HEK293 (cell line): Measurements from ENCODE around the gene GPATCH2.

Source experiments
- CTCF ChIA-PET: fragments of 350-600 bp; formaldehyde crosslinking; extraction: SDS; loops from one replicate; lab custom pipeline; 2021; ENCODE audit warnings: antibody characterized with exemption; lab: Yijun Ruan, JAX
- POLR2A ChIA-PET: fragments of 300-600 bp; formaldehyde crosslinking; extraction: SDS; loops from one replicate; lab custom pipeline; 2020; ENCODE audit warnings: antibody characterized with exemption, inconsistent platforms; lab: Yijun Ruan, JAX
- H3K27ac ChIP-seq: fragments of 200-500 bp; sonication (Bioruptor generic); 2 replicates; pipeline ENCODE4 v1.5.1; 2014; ENCODE audit warnings: low read depth, low read length, control low read depth, inconsistent platforms; ENCODE audit errors: extremely low read depth
- H3K36me3 ChIP-seq, 2 experiments: fragments of 200-500 bp in 1 of 2; sonication (Bioruptor generic) in 1 of 2; 1 replicate in 1 of 2; 2 replicates in 1 of 2; pipeline ENCODE4 v1.5.1; 2014 to 2017; ENCODE audit warnings: inconsistent platforms in 2 of 2, low read length in 2 of 2; ENCODE audit not compliant: control insufficient read depth in 2 of 2, insufficient read depth in 1 of 2
- H3K4me1 ChIP-seq: fragments of 200-500 bp; sonication (Bioruptor generic); 2 replicates; pipeline ENCODE4 v1.5.1; 2014; ENCODE audit warnings: mild to moderate bottlenecking, low read length, inconsistent platforms; ENCODE audit not compliant: control insufficient read depth, insufficient read depth
- H3K4me3 ChIP-seq: 2 replicates; pipeline ENCODE4 v1.5.1; 2011; ENCODE audit warnings: low read depth, mild to moderate bottlenecking, control low read depth, low read length, moderate library complexity
- H3K9me3 ChIP-seq: fragments of 200-500 bp; sonication (Bioruptor generic); 2 replicates; pipeline ENCODE4 v1.5.1; 2014; ENCODE audit warnings: low read depth, low read length, inconsistent platforms; ENCODE audit not compliant: control insufficient read depth, insufficient read depth
- INSM2 ChIP-seq: fragments of 450-650 bp; formaldehyde crosslinking; IDR thresholded peaks from 2 replicates; pipeline ENCODE4 v1.5.1; 2016; ENCODE audit warnings: missing biosample characterization, missing genetic modification characterization
- KLF10 ChIP-seq: fragments of 450-650 bp; IDR thresholded peaks from 2 replicates; pipeline ENCODE4 v1.5.1; 2018; ENCODE audit warnings: missing biosample characterization, mild to moderate bottlenecking, missing genetic modification characterization
- KLF16 ChIP-seq: fragments of 450-650 bp; formaldehyde crosslinking; IDR thresholded peaks from 2 replicates; pipeline ENCODE4 v1.5.1; 2017; ENCODE audit warnings: missing biosample characterization, missing genetic modification characterization
- MYNN ChIP-seq: fragments of 450-650 bp; formaldehyde crosslinking; IDR thresholded peaks from 2 replicates; pipeline ENCODE4 v1.5.1; 2016; ENCODE audit warnings: missing biosample characterization, missing genetic modification characterization, borderline replicate concordance
- SP7 ChIP-seq: fragments of 450-650 bp; formaldehyde crosslinking; IDR thresholded peaks from 2 replicates; pipeline ENCODE4 v1.5.1; 2016; ENCODE audit warnings: missing biosample characterization, missing genetic modification characterization
- ZBTB1 ChIP-seq: fragments of 450-650 bp; formaldehyde crosslinking; IDR thresholded peaks from 2 replicates; pipeline ENCODE4 v1.5.1; 2016; ENCODE audit warnings: missing biosample characterization, missing genetic modification characterization
- ZEB2 ChIP-seq: fragments of 450-650 bp; formaldehyde crosslinking; IDR thresholded peaks from 2 replicates; pipeline ENCODE4 v1.5.1; 2016; ENCODE audit warnings: missing biosample characterization, missing genetic modification characterization
- ZNF221 ChIP-seq: fragments of 450-650 bp; formaldehyde crosslinking; IDR thresholded peaks from 2 replicates; pipeline ENCODE4 v1.5.1; 2017; ENCODE audit warnings: missing biosample characterization, missing genetic modification characterization, borderline replicate concordance
- ZNF302 ChIP-seq: fragments of 450-650 bp; formaldehyde crosslinking; IDR thresholded peaks from 2 replicates; pipeline ENCODE4 v1.5.1; 2016; ENCODE audit warnings: missing biosample characterization, missing genetic modification characterization, low read depth
- ZNF488 ChIP-seq: fragments of 450-650 bp; formaldehyde crosslinking; IDR thresholded peaks from 2 replicates; pipeline ENCODE4 v1.5.1; 2016; ENCODE audit warnings: missing biosample characterization, missing genetic modification characterization
- ZNF501 ChIP-seq: fragments of 450-650 bp; formaldehyde crosslinking; IDR thresholded peaks from 2 replicates; pipeline ENCODE4 v1.5.1; 2016; ENCODE audit warnings: missing biosample characterization, missing genetic modification characterization
- ZNF629 ChIP-seq: fragments of 450-650 bp; formaldehyde crosslinking; IDR thresholded peaks from 2 replicates; pipeline ENCODE4 v1.5.1; 2017; ENCODE audit warnings: missing biosample characterization, missing genetic modification characterization
- ZNF664 ChIP-seq: fragments of 450-650 bp; formaldehyde crosslinking; IDR thresholded peaks from 2 replicates; pipeline ENCODE4 v1.5.1; 2016; ENCODE audit warnings: missing biosample characterization, missing genetic modification characterization
- ZNF670 ChIP-seq: fragments of 450-650 bp; formaldehyde crosslinking; IDR thresholded peaks from 2 replicates; pipeline ENCODE4 v1.5.1; 2016; ENCODE audit warnings: missing biosample characterization, missing genetic modification characterization, low read depth
- TF ChIP-seq, protein P1 (sequence below): fragments of 450-650 bp; formaldehyde crosslinking; IDR thresholded peaks from 2 replicates; pipeline ENCODE4 v1.5.1; 2016; ENCODE audit warnings: missing biosample characterization, missing genetic modification characterization, borderline replicate concordance
- TF ChIP-seq, protein P2 (sequence below): fragments of 450-650 bp; formaldehyde crosslinking; IDR thresholded peaks from 2 replicates; pipeline ENCODE4 v1.5.1; 2016; ENCODE audit warnings: missing biosample characterization, missing genetic modification characterization, low read depth
- TF ChIP-seq, protein P3 (sequence below): fragments of 450-650 bp; formaldehyde crosslinking; IDR thresholded peaks from 2 replicates; pipeline ENCODE4 v1.5.1; 2016; ENCODE audit warnings: missing biosample characterization, missing genetic modification characterization, borderline replicate concordance

GPATCH2 gene

GRCh38 chr1:217674028-217674729 lies 43.3 kb upstream of the GPATCH2 start:
- Histone ChIP-seq H3K36me3 (no peaks in the 10 kb centered on the region), H3K4me3 (no peak overlapping the region), H3K9me3 (no peaks in the 10 kb centered on the region), H3K27ac (no peak overlapping the region), H3K4me1 (no peaks in the 10 kb centered on the region)
- TF ChIP-seq ZNF302 (tag by site-specific recombination) (no peak), ZNF488 (tag by site-specific recombination) (no peak), SP7 (tag by site-specific recombination) (no peak), KLF16 (tag by site-specific recombination) (no peak), ZNF629 (tag by site-specific recombination) (no peak), ZBTB1 (tag by site-specific recombination) (no peak)
- TF ChIP-seq, protein P1, sequence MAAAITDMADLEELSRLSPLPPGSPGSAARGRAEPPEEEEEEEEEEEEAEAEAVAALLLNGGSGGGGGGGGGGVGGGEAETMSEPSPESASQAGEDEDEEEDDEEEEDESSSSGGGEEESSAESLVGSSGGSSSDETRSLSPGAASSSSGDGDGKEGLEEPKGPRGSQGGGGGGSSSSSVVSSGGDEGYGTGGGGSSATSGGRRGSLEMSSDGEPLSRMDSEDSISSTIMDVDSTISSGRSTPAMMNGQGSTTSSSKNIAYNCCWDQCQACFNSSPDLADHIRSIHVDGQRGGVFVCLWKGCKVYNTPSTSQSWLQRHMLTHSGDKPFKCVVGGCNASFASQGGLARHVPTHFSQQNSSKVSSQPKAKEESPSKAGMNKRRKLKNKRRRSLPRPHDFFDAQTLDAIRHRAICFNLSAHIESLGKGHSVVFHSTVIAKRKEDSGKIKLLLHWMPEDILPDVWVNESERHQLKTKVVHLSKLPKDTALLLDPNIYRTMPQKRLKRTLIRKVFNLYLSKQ (tag by site-specific recombination), result no peak
- TF ChIP-seq, protein P2, sequence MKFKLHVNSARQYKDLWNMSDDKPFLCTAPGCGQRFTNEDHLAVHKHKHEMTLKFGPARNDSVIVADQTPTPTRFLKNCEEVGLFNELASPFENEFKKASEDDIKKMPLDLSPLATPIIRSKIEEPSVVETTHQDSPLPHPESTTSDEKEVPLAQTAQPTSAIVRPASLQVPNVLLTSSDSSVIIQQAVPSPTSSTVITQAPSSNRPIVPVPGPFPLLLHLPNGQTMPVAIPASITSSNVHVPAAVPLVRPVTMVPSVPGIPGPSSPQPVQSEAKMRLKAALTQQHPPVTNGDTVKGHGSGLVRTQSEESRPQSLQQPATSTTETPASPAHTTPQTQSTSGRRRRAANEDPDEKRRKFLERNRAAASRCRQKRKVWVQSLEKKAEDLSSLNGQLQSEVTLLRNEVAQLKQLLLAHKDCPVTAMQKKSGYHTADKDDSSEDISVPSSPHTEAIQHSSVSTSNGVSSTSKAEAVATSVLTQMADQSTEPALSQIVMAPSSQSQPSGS (tag by site-specific recombination), result no peak
- POLR2A ChIA-PET, result no interaction called here
- CTCF ChIA-PET, result no interaction called here

DNA sequence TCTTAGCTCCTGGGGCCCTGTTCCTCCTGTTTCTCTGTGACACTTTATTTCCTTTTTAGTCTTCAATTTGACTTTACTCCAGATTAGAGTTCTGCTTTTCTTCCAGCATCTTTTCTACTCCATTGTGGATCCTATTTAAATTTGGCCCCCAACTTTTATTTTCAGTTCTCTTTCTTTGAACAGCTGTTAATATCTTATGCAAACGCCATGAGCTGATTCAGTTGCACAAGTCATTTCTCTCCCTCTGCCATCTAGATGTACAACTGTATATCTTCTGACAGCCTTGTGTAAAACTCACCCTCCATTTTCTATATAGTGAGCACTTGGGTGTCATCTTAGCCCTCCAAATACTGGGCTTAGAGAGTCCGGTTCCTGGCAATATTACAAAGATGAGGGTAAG lies 42.5 kb upstream of the GPATCH2 start:
- ChIA-PET CTCF (no interaction called here), POLR2A (no interaction called here)
- Histone ChIP-seq H3K4me3 (no peak overlapping the region), H3K9me3 (no peaks in the 10 kb centered on the region), H3K27ac (no peak overlapping the region), H3K36me3 (no peaks in the 10 kb centered on the region), H3K4me1 (no peaks in the 10 kb centered on the region)
- no peak for TF ChIP-seq ZNF221
- TF ChIP-seq, protein P3, sequence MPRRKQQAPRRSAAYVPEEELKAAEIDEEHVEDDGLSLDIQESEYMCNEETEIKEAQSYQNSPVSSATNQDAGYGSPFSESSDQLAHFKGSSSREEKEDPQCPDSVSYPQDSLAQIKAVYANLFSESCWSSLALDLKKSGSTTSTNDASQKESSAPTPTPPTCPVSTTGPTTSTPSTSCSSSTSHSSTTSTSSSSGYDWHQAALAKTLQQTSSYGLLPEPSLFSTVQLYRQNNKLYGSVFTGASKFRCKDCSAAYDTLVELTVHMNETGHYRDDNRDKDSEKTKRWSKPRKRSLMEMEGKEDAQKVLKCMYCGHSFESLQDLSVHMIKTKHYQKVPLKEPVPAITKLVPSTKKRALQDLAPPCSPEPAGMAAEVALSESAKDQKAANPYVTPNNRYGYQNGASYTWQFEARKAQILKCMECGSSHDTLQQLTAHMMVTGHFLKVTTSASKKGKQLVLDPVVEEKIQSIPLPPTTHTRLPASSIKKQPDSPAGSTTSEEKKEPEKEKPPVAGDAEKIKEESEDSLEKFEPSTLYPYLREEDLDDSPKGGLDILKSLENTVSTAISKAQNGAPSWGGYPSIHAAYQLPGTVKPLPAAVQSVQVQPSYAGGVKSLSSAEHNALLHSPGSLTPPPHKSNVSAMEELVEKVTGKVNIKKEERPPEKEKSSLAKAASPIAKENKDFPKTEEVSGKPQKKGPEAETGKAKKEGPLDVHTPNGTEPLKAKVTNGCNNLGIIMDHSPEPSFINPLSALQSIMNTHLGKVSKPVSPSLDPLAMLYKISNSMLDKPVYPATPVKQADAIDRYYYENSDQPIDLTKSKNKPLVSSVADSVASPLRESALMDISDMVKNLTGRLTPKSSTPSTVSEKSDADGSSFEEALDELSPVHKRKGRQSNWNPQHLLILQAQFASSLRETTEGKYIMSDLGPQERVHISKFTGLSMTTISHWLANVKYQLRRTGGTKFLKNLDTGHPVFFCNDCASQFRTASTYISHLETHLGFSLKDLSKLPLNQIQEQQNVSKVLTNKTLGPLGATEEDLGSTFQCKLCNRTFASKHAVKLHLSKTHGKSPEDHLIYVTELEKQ (tag by site-specific recombination), result no peak
- no peak for TF ChIP-seq INSM2
- no peak for TF ChIP-seq ZEB2
- TF ChIP-seq ZNF501 (tag by site-specific recombination), result no peak
- no peak for TF ChIP-seq KLF10 (tag by site-specific recombination)
- no peak for TF ChIP-seq MYNN
- no peak for TF ChIP-seq ZNF664 (tag by site-specific recombination)
- no peak for TF ChIP-seq ZNF670 (tag by site-specific recombination)
